ENCODE results near the gene IGFLR1. TPM values are rescaled to one million over a fixed set of nuclear protein-coding genes. Genes with fewer than 3 reads are reported as not detected.

Gene IGFLR1
- total RNA-seq, 2 donors from 2014 or later: 1.8 to 6.4 TPM

DNA sequence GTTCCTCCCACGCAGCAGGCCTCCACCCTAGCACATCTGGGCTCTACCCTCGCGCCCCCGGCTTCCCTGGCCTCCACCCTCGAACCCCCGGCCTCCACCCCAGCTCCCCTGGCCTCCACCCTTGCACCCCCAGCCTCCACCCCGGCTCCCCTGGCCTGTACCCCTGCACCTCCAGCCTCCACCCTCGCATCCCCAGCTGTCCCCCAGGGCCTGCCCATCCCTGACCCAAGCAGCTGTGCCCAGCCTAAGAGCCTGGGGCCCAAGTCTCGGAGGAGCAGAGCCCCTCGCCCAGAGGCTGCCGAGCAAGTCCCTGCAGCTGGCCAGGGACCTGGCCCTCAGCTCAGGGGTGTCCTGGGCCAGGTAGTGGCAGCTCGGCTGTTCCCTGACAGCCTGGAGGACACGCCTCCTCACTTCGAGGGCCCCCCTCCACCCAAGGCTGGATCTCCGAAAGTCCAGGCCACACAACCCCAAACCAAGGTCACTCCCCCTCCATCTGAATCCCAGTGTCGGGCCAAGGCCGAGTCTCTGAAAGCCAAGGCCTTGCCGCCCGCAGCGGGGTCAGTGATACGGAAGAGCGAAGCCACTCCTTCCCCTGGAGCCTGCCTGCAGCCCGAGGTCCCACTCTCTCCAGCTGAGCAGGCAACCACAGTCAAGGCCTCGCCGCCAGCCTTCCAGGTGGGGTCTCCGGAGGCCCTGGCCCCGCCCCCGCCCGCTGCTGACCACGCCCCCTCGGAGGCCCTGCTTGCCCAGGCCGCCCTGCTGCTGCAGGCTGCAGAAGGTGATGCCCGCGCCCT is 25.2 kb upstream of the IGFLR1 start:
- H3K9me3 ChIP-seq: no peaks in the 10 kb centered on the region
- peaks cover 0 to 6% of the 10 kb centered on the region in 2 donors for H3K4me1 ChIP-seq
- no peak for TF ChIP-seq CTCF (IDR thresholded peaks at IDR 0.05)
- H3K36me3 ChIP-seq: peaks cover 20% of the 10 kb centered on the region
- no peak overlapping the region for H3K4me3 ChIP-seq
- DNase-seq (ENCODE audit: low spot score): no peak
- H3K27me3 ChIP-seq: no peaks in the 10 kb centered on the region
- no peak overlapping the region for H3K27ac ChIP-seq

GRCh38 chr19:35766571-35767104 is 24.4 kb upstream of the IGFLR1 start:
- Histone ChIP-seq H3K36me3 (peaks cover 29% of the 10 kb centered on the region), H3K9me3 (no peaks in the 10 kb centered on the region), H3K27me3 (no peaks in the 10 kb centered on the region), H3K4me3 (no peak overlapping the region), H3K27ac (no peak overlapping the region), H3K4me1 (peaks cover 0 to 6% of the 10 kb centered on the region in 2 donors)
- no peak for TF ChIP-seq CTCF (IDR thresholded peaks at IDR 0.05)
- DNase-seq (ENCODE audit: low spot score): no peak

GRCh38 chr19:35764432-35765315 is 22.4 kb upstream of the IGFLR1 start:
- no peak overlapping the region for H3K4me3 ChIP-seq
- H3K27me3 ChIP-seq: no peaks in the 10 kb centered on the region
- peaks cover 29% of the 10 kb centered on the region for H3K36me3 ChIP-seq
- no peak for DNase-seq (ENCODE audit: low spot score)
- no peak for TF ChIP-seq CTCF (IDR thresholded peaks at IDR 0.05)
- no peaks in the 10 kb centered on the region for H3K9me3 ChIP-seq
- H3K27ac ChIP-seq: no peak overlapping the region
- H3K4me1 ChIP-seq: peaks cover 0 to 8% of the 10 kb centered on the region in 2 donors

DNA sequence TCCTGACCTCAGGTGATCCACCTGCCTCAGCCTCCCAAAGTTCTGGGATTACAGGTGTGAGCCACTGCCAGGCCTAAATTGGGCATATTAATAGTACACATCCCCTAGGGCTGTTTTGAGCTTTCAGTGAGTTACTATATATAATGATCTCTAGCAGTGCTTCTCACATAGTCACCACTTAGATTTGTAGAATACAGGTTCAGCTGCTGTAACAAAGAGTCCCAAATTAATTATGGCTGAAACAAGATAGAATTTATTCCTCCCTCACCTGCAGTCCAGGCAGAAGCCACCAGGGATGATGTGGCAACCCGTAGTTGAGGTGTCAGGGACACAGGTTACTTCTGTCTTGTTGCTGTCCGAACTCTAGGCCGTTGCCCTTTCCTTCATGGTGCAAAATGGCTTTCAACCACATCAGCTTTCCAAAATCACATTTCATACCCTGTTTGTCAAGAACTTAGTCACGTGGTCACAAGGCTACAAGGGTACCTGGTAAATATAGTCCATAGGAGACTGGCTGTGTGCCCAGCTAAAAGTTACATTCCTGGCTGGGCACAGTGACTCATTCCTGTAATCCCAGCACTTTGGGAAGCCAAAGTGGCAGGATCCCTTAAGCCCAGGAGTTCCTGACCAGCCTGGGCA is 18.6 kb upstream of the IGFLR1 start:
- Histone ChIP-seq H3K27ac (no peak overlapping the region), H3K4me1 (peaks cover 0 to 33% of the 10 kb centered on the region in 2 donors), H3K4me3 (no peak overlapping the region), H3K9me3 (no peaks in the 10 kb centered on the region), H3K27me3 (no peaks in the 10 kb centered on the region), H3K36me3 (peaks cover 29% of the 10 kb centered on the region)
- DNase-seq (ENCODE audit: low spot score): no peak
- TF ChIP-seq CTCF (IDR thresholded peaks at IDR 0.05): no peak

DNA sequence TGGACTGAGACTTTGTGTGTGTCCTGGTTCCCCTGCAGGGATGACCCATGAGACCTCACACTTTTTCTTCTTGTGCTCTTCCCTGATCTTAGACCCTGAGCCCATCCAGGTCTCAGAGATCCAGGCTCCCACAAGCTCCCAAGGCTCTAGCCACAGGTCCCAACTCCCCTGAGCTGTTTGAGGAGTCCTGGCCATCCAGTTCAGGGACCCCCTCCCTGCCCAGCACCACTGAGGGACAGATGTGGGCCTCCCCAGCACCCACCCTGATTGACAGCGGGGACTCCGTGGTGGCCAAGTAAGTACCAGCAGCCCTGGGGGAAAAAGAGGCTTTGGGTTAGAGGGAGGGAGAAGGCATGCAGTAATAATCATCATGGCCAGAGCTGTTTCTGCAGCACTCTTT is 17.4 kb upstream of the IGFLR1 start:
- peaks cover 21% of the 10 kb centered on the region for H3K36me3 ChIP-seq
- no peak overlapping the region for H3K4me3 ChIP-seq
- DNase-seq (ENCODE audit: low spot score): no peak
- no peak for TF ChIP-seq CTCF (IDR thresholded peaks at IDR 0.05)
- no peaks in the 10 kb centered on the region for H3K27me3 ChIP-seq
- peaks cover 0 to 43% of the 10 kb centered on the region in 2 donors for H3K4me1 ChIP-seq
- H3K27ac ChIP-seq: no peak overlapping the region
- no peaks in the 10 kb centered on the region for H3K9me3 ChIP-seq

Data from right atrium auricular region (tissue), 2 donors.